Adrenal gland (tissue), 5 donors: ENCODE results near the gene GUCY1A1.

Experiments used
- CTCF ChIP-seq, 6 experiments: fragments of 450-650 bp in 4 of 6; fragments of 200-600 bp in 2 of 6; sonication (generic) in 1 of 6; IDR thresholded peaks; 1 replicate in 5 of 6; 2 replicates in 1 of 6; pipeline versions ENCODE4 v1.5.1 to v1.8.0; 2016 to 2021; ENCODE audit warnings: antibody characterized with exemption in 6 of 6, mild to moderate bottlenecking in 2 of 6, moderate library complexity in 1 of 6
- POLR2A ChIP-seq, 2 donors: fragments of 450-650 bp; IDR thresholded peaks; one replicate each; pipeline ENCODE4 v1.6.1; 2017; ENCODE audit warnings: antibody characterized with exemption in 2 of 2, mild to moderate bottlenecking in 2 of 2, moderate library complexity in 1 of 2
- donor health status: DM: no; HTN: no; CAD: no.

- TF ChIP-seq POLR2A (IDR thresholded peaks at IDR 0.05) = no peak
- TF ChIP-seq CTCF (IDR thresholded peaks at IDR 0.05) = no peak
These were observed 79.3 kb downstream of the GUCY1A1 start for GRCh38 chr4:155745984-155746383.
